Measurements from ENCODE around the gene HOMER2.

DNA sequence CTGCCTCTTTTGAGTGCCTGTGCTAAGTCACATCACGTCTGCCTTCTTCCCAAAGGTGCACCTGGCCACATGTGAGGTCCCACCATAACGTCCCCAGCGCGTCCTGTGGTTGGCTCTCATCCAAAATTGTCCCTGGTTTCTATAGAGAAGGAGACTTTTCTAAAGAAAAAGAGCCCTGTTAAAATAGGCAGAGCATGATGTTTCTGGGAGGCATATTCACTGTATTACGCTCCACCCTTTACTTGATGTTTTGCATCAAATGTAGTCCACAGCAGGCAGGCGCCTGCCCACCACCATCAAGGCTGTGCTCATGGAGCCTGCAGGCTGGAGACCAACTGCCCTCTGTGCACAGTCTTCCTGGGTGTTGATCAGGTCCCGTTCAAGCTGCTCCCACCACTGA lies 106.8 kb downstream of the HOMER2 start:
- TF ChIP-seq POLR2AphosphoS5 (IDR thresholded peaks at IDR 0.05) = no peak
- TF ChIP-seq, protein P1, sequence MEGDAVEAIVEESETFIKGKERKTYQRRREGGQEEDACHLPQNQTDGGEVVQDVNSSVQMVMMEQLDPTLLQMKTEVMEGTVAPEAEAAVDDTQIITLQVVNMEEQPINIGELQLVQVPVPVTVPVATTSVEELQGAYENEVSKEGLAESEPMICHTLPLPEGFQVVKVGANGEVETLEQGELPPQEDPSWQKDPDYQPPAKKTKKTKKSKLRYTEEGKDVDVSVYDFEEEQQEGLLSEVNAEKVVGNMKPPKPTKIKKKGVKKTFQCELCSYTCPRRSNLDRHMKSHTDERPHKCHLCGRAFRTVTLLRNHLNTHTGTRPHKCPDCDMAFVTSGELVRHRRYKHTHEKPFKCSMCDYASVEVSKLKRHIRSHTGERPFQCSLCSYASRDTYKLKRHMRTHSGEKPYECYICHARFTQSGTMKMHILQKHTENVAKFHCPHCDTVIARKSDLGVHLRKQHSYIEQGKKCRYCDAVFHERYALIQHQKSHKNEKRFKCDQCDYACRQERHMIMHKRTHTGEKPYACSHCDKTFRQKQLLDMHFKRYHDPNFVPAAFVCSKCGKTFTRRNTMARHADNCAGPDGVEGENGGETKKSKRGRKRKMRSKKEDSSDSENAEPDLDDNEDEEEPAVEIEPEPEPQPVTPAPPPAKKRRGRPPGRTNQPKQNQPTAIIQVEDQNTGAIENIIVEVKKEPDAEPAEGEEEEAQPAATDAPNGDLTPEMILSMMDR (IDR thresholded peaks at IDR 0.05) = no peak
- TF ChIP-seq POLR2A (IDR thresholded peaks at IDR 0.05) = no peak
- no peak for TF ChIP-seq EP300 (IDR thresholded peaks at IDR 0.05)

Data from suprapubic skin (tissue), 4 donors.